ENCODE data around the gene PGAP3.
"Not testable (repeated sequence)": the region's sequence is repeated elsewhere in the genome, so short reads cannot be mapped to it uniquely, and the experiment has no call there.

PGAP3 gene

GRCh38 chr17:39715375-39716072 is 27.7 kb upstream of the PGAP3 start:
- in situ Hi-C loops (cut with MboI; ENCODE audit: low sequenced_read_pairs): no loop called here

GRCh38 chr17:39714234-39714633 is 26.4 kb upstream of the PGAP3 start:
- in situ Hi-C loops (cut with MboI; ENCODE audit: low sequenced_read_pairs): no loop called here

GRCh38 chr17:39711851-39712250 is 24.0 kb upstream of the PGAP3 start:
- in situ Hi-C loops (cut with MboI; ENCODE audit: low sequenced_read_pairs): no loop called here

- in situ Hi-C loops (cut with MboI; ENCODE audit: low sequenced_read_pairs): not testable (repeated sequence)
These were observed 23.2 kb upstream of the PGAP3 start for GRCh38 chr17:39711071-39711470.

- in situ Hi-C loops (cut with MboI; ENCODE audit: low sequenced_read_pairs): no loop called here
These were observed 22.4 kb upstream of the PGAP3 start for GRCh38 chr17:39709998-39710964.

- in situ Hi-C loops (cut with MboI; ENCODE audit: low sequenced_read_pairs): no loop called here
These were observed 21.6 kb upstream of the PGAP3 start for GRCh38 chr17:39709319-39709997.

GRCh38 chr17:39706921-39707337 is 19.1 kb upstream of the PGAP3 start:
- in situ Hi-C loops (cut with MboI; ENCODE audit: low sequenced_read_pairs): no loop called here

GRCh38 chr17:39706383-39706782 is 18.5 kb upstream of the PGAP3 start:
- in situ Hi-C loops (cut with MboI; ENCODE audit: low sequenced_read_pairs): no loop called here

GRCh38 chr17:39705786-39706348 is 18.0 kb upstream of the PGAP3 start:
- in situ Hi-C loops (cut with MboI; ENCODE audit: low sequenced_read_pairs): no loop called here

- in situ Hi-C loops (cut with MboI; ENCODE audit: low sequenced_read_pairs): no loop called here
These were observed 17.1 kb upstream of the PGAP3 start for GRCh38 chr17:39704821-39705551.

- in situ Hi-C loops (cut with MboI; ENCODE audit: low sequenced_read_pairs): no loop called here
These were observed 16.1 kb upstream of the PGAP3 start for GRCh38 chr17:39703913-39704312.

GRCh38 chr17:39702901-39703893 is 15.3 kb upstream of the PGAP3 start:
- in situ Hi-C loops (cut with MboI; ENCODE audit: low sequenced_read_pairs): no loop called here

GRCh38 chr17:39701784-39702422 is 14.0 kb upstream of the PGAP3 start:
- in situ Hi-C loops (cut with MboI; ENCODE audit: low sequenced_read_pairs): no loop called here

- in situ Hi-C loops (cut with MboI; ENCODE audit: low sequenced_read_pairs): no loop called here
These were observed 13.3 kb upstream of the PGAP3 start for GRCh38 chr17:39701012-39701783.

GRCh38 chr17:39700148-39700987 is 12.5 kb upstream of the PGAP3 start:
- in situ Hi-C loops (cut with MboI; ENCODE audit: low sequenced_read_pairs): no loop called here

- in situ Hi-C loops (cut with MboI; ENCODE audit: low sequenced_read_pairs): no loop called here
These were observed 11.9 kb upstream of the PGAP3 start, which contains the start of gene ERBB2 for GRCh38 chr17:39699818-39700147. Gene ERBB2 (plus strand): TSS chr17:39700064. CDS start chr17:39700239, 175 bp downstream.

GRCh38 chr17:39699157-39699817 is 11.4 kb upstream of the PGAP3 start:
- in situ Hi-C loops (cut with MboI; ENCODE audit: low sequenced_read_pairs): not testable (repeated sequence)
